Body of pancreas (tissue), 4 donors: ENCODE data around the gene SMIM41.

Experiments
- CTCF ChIP-seq, 7 experiments: fragments of 450-650 bp in 4 of 7; fragments of 200-600 bp in 3 of 7; sonication (generic) in 3 of 7; IDR thresholded peaks; one replicate each; pipeline ENCODE4 v1.5.1; 2016 to 2019; ENCODE audit warnings: antibody characterized with exemption in 7 of 7
- POLR2A ChIP-seq, 3 donors: fragments of 450-650 bp; IDR thresholded peaks; one replicate each; pipeline ENCODE4 v1.6.1; 2016; ENCODE audit warnings: antibody characterized with exemption in 3 of 3, mild to moderate bottlenecking in 2 of 3

- no peak for TF ChIP-seq POLR2A (IDR thresholded peaks at IDR 0.05)
- no peak for TF ChIP-seq CTCF (IDR thresholded peaks at IDR 0.05)
Measured at GRCh38 chr12:52083638-52083996, 4.1 kb downstream of the SMIM41 start.
